Left renal pelvis (tissue), 4 donors: Measurements from ENCODE around the gene TBC1D1. TPM values are rescaled to one million over a fixed set of nuclear protein-coding genes. Genes with fewer than 3 reads are reported as not detected.

Experiments
- DNase-seq, 4 donors: peaks; one replicate each; pipeline ENCODE4 v3.0.0-alpha.2; 2013; ENCODE audit warnings: low read depth in 4 of 4, low spot score in 3 of 4
- polyA plus RNA-seq, 4 donors: library from polyadenylated mRNA; unstranded; fragments of 120-200 nt; gene quantifications; one replicate each; pipeline ENCODE4 v1.2.1, GENCODE V29; 2013; ENCODE audit not compliant: insufficient read length in 4 of 4

TBC1D1 gene
- polyA plus RNA-seq, 4 donors: 48.5 to 194 (median 183) TPM

GRCh38 chr4:38180456-38180855 is 289.6 kb downstream of the TBC1D1 start:
- no peak for DNase-seq

- no peak for DNase-seq
Measured at GRCh38 chr4:38181286-38181685, 290.4 kb downstream of the TBC1D1 start.

- no peak for DNase-seq
Measured at GRCh38 chr4:38182334-38182998, 291.6 kb downstream of the TBC1D1 start.

GRCh38 chr4:38184404-38184803 is 293.5 kb downstream of the TBC1D1 start:
- DNase-seq: no peak

- no peak for DNase-seq
Measured at GRCh38 chr4:38185406-38186144, 294.7 kb downstream of the TBC1D1 start.

GRCh38 chr4:38188136-38188535 is 297.3 kb downstream of the TBC1D1 start:
- DNase-seq: no peak

- DNase-seq: no peak
Measured at GRCh38 chr4:38188631-38189101, 297.8 kb downstream of the TBC1D1 start.

Other genes starting within 250 kb of the TBC1D1 start
- 10 to 100 TPM in 3 of 4 donors, 1 to 10 TPM in 1; 9.8 to 10.4 (median 10.2) TPM for gene RELL1, start 204.7 kb upstream of the TBC1D1 start, polyA plus RNA-seq
- gene PGM2, start 64.4 kb upstream of the TBC1D1 start, polyA plus RNA-seq: 10 to 100 TPM; 26.4 to 45.3 (median 37.8) TPM
- under 1 TPM in 1 of 4 donors, not detected in 3; 0.23 TPM for gene PTTG2, start 69.3 kb downstream of the TBC1D1 start, polyA plus RNA-seq